GM19468 (cell line): Measurements from ENCODE around the gene S100A7.
"Not testable (repeated sequence)": the region's sequence is repeated elsewhere in the genome, so short reads cannot be mapped to it uniquely, and the experiment has no call there.

ENCODE experiments used
- ATAC-seq: cut with Tn5 transposase; IDR thresholded peaks from one replicate; pipeline ENCODE4 v1.9.1; 2021; ENCODE audit warnings: mild to moderate bottlenecking, moderate library complexity, moderate number of reproducible peaks; ENCODE audit not compliant: unreplicated experiment; ENCODE audit errors: extremely low read depth

S100A7 gene

DNA sequence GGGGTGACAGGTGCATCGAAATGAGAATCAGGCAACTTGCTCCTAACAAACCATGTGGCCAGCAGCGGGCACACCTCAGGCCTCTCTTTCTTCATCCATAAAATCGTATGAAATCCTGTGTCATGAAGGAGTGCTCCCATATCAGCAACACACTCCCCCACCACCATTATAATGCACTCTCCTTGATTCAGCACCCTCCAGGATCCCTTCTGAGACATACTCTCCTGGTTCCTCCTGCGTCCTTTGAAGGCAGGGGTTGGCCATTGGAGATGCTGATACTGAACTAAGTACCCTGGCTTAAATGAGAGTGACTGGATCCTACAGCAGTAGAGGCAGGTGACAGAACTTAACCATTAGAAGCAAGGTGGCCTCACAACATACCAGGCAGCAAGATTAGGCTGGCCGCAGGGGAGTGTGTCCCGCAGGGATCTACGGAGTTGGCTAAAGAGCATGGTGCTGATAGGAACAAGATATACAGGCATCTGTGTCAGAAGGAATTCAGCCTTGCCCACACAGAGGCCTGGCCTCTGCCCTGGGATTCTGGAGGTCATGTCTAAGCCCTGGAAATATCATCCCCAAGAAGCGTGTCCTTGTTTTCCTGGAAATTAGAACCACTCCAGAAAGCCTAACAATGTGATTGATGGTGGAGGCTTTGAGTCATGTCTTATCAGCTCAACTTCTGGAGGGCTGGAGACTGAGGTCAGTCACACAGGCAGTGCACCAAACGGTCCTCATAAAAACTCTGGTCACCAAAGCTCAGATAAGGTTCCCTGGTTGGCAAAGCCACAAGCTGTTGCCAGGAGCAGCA lies 27.4 kb downstream of the S100A7 start:
- ATAC-seq, result no peak

DNA sequence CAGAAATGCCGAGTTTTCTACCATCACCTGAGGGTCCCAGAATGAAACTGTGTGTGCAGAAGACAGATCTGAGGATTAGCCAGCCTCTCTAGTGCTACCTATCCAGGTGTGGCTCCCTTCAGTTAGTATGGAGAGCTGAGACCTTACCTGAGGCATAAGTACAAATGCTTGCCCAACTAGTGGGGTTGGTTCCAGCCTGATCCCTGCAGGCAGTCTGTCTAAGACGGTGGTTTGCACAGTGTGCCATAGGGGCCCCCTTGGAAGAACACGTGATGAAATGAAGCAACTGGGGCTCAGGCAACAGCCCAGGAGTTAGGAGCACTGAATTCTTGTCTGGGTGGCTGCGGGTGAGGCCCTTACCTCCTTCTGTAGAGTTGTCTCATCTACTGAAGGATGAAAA lies 28.5 kb downstream of the S100A7 start:
- no peak for ATAC-seq

- ATAC-seq, result no peak
Observed at GRCh38 chr1:153431427-153431826, 29.0 kb downstream of the S100A7 start.

- ATAC-seq, result no peak
Observed at GRCh38 chr1:153431002-153431401, 29.4 kb downstream of the S100A7 start.

DNA sequence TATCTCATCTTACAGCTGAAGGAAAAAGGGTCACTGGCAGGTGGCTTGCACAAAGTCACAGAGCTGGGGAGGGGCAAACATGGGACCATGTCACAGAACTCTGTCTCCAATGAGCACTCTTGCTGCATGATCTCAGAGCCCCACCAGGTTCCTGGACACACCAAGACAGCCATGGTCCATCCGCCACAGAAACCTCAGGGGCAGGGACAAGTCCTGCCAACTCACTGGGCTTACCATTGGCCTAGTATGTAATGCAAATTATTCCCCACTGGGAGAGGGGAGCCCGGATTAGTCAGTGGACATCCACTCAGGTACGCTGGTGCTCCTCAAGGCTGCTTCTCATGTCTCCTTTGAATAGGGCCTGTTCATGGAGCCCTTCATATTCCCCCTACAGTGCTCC lies 29.9 kb downstream of the S100A7 start:
- ATAC-seq, result no peak

DNA sequence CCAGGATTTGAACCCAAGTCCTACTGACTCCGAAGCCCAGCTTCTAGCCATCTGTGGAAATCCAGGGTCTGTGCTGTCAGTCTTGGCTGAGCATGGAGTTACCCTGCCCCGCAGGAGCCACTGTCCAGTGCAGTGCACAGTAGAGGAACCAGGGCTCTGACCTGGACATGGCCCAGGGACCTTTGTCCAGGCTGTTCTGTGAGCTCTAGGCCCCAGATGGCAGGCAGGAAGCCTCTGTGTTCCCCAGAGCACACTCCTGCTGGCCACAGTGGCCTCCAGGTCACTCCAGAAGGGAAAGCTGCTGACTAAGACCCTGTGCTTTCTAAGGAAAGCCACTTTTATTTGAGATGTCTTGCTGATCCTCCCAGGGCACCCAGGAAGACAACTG lies 30.3 kb downstream of the S100A7 start:
- ATAC-seq, result no peak

GRCh38 chr1:153429266-153430165 lies 30.9 kb downstream of the S100A7 start:
- no peak for ATAC-seq

DNA sequence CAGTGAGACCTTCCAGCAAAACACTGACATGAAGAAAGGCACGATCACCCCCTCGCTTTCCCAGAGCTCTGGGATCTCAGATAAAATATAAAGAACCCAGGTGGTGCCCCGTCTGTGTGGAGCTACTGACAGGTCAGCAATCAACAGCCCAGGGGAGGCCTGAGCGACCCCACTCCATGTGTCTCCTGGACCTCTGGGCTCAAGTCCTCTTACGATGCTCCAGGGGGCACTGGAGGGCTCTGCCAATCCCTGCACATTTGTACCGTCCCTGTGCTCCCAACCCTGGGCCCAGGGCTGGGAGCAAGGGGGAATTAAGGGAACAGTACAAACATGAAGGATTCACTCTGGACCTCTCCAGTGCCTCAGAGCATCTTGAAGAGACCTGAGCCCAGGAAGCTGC lies 31.7 kb downstream of the S100A7 start:
- no peak for ATAC-seq

DNA sequence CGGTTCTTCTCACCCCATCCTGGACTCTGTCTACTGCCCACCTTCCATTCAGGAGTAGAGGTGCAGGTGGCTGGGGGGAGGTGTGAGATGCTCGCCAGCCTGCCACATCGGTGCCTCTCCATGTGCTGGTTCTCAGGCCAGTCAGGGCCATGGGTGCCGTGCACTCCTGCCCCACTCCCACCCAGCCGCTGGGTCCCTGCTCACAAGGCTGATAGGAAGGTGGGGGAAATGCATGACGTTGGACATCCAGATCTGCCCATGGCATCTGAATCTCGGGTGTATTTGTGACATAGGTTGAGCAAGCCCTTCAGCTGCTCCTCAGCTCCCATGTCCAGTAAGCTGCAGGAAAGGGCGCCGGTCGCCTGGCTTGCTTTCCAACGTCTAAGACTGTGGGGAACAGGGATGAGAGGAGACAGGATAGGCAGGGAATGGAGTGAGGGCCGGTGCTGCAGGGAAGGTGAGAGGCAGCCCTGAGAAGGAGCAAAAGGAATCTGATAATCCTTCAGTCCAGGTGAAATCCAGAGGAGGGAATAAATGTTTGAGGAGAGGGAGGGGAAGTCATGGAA lies 32.3 kb downstream of the S100A7 start:
- ATAC-seq, result no peak

- no peak for ATAC-seq
Observed at GRCh38 chr1:153426809-153427208, 33.6 kb downstream of the S100A7 start.

DNA sequence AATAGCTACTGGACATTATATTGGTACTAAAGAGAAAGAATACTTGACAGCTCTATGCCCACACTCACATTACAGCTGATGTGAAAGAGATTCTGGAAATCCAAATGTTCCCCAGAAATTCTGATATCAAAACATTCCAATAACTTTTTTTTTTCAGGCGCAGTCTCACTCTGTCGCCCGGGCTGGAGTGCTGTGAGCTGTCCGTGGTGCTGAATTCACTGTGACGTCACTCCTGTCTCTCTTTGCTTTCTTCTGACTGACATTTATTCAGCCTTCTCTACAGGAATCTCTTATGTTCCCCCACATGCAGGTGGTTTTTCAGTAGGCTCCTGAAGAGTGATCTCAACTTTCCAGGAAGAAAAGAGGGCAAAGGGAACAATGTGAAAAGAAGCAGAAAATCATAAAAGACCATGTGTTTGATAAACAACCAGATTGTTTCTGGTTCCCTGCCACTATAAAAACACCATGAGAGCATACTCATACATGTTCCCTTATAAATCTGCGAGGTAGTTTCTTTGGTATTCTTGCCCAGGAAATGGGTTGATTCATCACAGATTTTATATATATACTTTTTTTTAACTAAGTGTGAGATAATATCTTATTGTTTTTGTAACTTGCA lies 37.9 kb downstream of the S100A7 start:
- no peak for ATAC-seq

- ATAC-seq, result no peak
Observed at GRCh38 chr1:153420306-153420705, 40.1 kb downstream of the S100A7 start.

- ATAC-seq, result not testable (repeated sequence)
Observed at GRCh38 chr1:153419436-153419793, 41.0 kb downstream of the S100A7 start.

DNA sequence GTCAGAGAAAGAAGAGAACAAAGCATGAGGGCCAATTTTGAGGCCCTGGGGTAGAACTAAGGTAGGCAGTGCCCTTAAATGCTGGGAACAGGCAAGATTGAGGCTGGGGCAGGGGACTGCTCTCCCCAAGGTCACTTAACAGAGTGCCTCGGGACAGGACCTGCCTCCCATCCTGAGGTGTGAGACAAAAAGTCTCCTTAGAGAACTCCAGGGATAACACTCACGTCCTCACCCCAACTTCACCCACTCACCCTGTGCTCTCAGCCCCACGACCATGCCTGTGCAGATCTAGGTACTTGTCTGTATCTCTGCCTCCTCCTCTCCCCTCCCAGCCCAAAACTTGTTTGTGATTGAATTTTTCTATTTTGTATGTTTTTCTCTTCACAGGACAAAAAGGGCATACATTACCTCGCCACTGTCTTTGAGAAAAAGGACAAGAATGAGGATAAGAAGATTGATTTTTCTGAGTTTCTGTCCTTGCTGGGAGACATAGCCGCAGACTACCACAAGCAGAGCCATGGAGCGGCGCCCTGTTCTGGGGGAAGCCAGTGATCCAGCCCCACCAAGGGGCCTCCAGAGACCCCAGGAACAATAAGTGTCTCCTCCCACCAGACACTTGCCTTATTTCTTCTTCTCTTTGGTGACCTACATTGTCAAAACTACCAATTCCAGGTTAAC lies 41.6 kb downstream of the S100A7 start:
- ATAC-seq, result not testable (repeated sequence)

DNA sequence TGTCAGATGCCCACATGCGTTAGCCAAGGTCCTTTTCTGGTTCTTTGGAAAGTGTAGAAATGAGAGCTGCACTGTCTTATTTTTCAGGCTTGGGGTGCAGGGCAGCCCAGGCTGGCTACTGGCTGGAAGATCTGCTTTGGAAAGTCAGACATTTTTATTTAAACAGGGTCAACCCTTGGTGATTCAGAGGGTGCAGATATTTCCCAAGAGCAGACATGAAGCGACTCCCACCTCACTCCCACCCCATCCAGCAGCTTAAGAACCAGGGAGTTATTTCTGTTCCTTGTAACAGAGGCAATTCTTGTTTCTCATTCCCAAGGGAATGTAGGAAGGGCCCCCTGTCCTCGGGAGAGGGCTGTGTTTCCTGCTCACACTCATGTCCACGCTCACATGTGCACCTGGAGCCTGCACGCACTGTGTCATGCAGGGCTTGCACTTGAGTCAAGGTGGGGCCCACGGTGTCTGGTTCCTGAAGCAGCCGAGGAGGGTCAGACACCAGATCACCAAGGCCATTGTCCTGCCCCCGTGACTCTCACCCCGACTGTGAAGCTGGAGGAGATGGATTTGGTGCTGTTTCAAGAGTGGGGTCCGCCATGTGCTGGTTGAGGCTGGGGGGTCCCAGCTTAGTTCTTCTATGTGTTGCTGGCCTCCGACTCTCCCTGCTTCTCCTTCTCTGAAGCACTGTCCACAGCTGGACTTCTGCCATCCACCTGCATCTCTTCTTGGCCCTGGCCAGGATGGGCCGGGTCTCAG lies 43.1 kb downstream of the S100A7 start:
- ATAC-seq, result no peak

DNA sequence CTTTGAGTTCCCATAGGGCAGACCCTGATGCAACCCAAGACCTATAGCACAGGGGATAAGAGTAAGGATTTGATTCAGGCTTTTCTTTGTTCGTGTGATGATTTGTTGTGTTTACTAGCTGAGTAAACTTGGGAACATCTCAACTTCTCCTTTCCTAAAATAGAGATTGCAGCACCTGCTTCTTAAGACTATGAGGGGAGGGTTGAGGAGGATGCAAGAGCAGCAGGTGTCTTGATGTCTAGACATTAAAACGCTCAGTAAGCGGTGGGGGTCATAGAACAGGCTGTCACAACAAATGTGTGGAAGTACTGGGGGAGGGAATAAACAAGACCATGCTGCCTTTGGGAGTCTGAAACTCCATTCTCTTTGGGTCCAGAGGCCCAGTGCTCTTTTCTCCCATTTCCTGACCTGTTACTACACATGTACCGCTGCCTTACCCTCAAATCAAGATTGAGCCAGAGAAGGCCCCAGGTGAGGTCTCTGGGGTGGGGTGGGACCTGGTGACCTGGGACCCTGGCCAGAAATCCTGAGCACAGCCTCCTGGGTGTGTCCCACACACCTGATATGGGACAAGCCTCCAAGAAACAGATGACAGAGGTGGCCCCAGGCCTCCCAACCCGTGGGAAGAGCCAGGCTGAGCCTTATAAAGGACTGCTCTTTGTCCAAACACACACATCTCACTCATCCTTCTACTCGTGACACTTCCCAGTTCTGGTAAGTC lies 44.4 kb downstream of the S100A7 start, which contains the start of gene S100A7A:
Gene S100A7A (plus strand): TSS at position 671 of the 721 bp plus-strand sequence. CDS start 1,563 bp downstream, outside the sequence.
- ATAC-seq, result no peak

- not testable (repeated sequence) for ATAC-seq
Observed at GRCh38 chr1:153413961-153414360, 46.5 kb downstream of the S100A7 start.
